ENCODE data around the gene TMEM51. TPM values are rescaled to one million over a fixed set of nuclear protein-coding genes. Genes with fewer than 3 reads are reported as not detected.
"Not testable (repeated sequence)": the region's sequence is repeated elsewhere in the genome, so short reads cannot be mapped to it uniquely, and the experiment has no call there.

TMEM51 gene
- total and polyA plus RNA-seq, 2 donors (not counting 1 experiment from before 2014, with no cell fraction given): 0.06 to 0.30 TPM

DNA sequence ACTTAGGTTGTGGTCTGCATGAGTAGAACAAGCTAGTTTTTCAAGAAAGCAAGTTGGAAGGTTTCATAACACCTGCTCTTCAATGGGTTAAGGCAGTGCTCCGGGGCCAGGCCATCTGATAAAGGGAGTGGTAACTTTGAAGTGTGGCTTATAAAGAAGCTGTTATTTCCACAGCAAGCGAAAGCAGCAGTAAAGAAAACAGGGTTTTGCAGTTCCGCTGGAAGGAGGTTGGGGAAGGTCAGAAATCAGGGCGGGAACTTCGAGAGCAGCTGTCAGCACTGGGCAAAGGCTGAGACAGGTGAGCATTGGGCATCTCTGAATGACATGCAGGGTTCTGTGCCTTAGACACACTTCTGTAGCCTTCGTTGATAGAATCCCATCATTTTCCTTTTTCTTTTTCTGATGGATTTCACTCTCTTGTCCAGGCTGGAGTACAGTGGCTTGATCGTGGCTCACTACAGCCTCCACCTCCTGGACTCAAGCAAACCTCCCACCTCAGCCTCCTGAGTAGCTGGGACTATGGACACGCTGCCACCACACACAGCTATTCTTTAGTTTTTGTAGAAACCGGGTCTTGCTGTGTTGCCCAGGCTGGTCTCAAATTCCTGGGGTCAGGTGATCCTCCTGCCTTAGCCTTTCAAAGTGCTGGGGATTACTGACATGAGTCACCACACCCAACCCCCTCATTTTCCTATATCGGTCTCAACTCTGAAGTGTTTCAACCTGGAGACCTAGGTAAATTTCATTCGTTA lies 20.5 kb downstream of the TMEM51 start:
- no peak for TF ChIP-seq EZH2 (IDR thresholded peaks at IDR 0.05; ENCODE audit: borderline replicate concordance, insufficient read depth, low read depth, low read length, poor library complexity, severe bottlenecking)
- TF ChIP-seq, protein P1, sequence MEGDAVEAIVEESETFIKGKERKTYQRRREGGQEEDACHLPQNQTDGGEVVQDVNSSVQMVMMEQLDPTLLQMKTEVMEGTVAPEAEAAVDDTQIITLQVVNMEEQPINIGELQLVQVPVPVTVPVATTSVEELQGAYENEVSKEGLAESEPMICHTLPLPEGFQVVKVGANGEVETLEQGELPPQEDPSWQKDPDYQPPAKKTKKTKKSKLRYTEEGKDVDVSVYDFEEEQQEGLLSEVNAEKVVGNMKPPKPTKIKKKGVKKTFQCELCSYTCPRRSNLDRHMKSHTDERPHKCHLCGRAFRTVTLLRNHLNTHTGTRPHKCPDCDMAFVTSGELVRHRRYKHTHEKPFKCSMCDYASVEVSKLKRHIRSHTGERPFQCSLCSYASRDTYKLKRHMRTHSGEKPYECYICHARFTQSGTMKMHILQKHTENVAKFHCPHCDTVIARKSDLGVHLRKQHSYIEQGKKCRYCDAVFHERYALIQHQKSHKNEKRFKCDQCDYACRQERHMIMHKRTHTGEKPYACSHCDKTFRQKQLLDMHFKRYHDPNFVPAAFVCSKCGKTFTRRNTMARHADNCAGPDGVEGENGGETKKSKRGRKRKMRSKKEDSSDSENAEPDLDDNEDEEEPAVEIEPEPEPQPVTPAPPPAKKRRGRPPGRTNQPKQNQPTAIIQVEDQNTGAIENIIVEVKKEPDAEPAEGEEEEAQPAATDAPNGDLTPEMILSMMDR (IDR thresholded peaks at IDR 0.05): no peak
- Histone ChIP-seq H3K4me2 (replicated peaks; ENCODE audit: low read depth, low read length, poor library complexity, severe bottlenecking) (no peak overlapping the region), H3K9me3 (ENCODE audit: control extremely low read depth in 1 of 3, control insufficient read depth in 2 of 3, insufficient read depth in 1 of 3, low read length in 2 of 3) (peaks cover 0 to 6% (median 0%) of the 10 kb centered on the region in 3 donors), H3K4me3 (ENCODE audit: control extremely low read depth in 1 of 5, extremely low read depth in 1 of 5, insufficient read depth in 1 of 5, low read depth in 2 of 5, low read length in 4 of 5) (no peak overlapping the region), H3K9ac (ENCODE audit: low read length) (no peak overlapping the region), H2AFZ (ENCODE audit: insufficient read depth, low read depth, low read length, poor library complexity, severe bottlenecking) (no peak overlapping the region), H4K20me1 (ENCODE audit: control insufficient read depth, insufficient read depth, low read length, poor library complexity, severe bottlenecking) (no peaks in the 10 kb centered on the region), H3K79me2 (ENCODE audit: control insufficient read depth, insufficient read depth, low read length) (no peaks in the 10 kb centered on the region), H3K27me3 (replicated peaks in 1 of 4; ENCODE audit: control extremely low read depth in 1 of 4, control insufficient read depth in 3 of 4, insufficient read depth in 4 of 4, low read length in 3 of 4) (peaks cover 0 to 9% (median 0%) of the 10 kb centered on the region in 4 experiments), H3K27ac (ENCODE audit: low read length in 2 of 2) (no peak overlapping the region), H3K4me1 (ENCODE audit: control insufficient read depth in 2 of 2, insufficient read depth in 2 of 2, low read length in 2 of 2) (no peaks in the 10 kb centered on the region), H3K36me3 (replicated peaks in 1 of 2; ENCODE audit: control extremely low read depth in 1 of 2, control insufficient read depth in 1 of 2, extremely low read depth in 1 of 2, insufficient read depth in 2 of 2, low read length in 1 of 2) (no peaks in the 10 kb centered on the region)
- intact Hi-C loops (cut with micrococcal nuclease): no loop called here
- no peak overlapping the region for H3K4me3 Mint-ChIP-seq
- ChIA-PET POLR2A (no interaction called here), CTCF (no interaction called here)
- ATAC-seq (ENCODE audit: low read depth) (no peak), DNase-seq (no peak)
- no peak overlapping the region for H3K27ac Mint-ChIP-seq
- WGBS (ENCODE audit: insufficient coverage): 92% methylated on average over 9 of the region's 11 CpGs
- H3K27me3 Mint-ChIP-seq: peaks cover 40% of the 10 kb centered on the region
- no peaks in the 10 kb centered on the region for H3K4me1 Mint-ChIP-seq
- H3K9me3 Mint-ChIP-seq (ENCODE audit: insufficient read depth): no peaks in the 10 kb centered on the region

DNA sequence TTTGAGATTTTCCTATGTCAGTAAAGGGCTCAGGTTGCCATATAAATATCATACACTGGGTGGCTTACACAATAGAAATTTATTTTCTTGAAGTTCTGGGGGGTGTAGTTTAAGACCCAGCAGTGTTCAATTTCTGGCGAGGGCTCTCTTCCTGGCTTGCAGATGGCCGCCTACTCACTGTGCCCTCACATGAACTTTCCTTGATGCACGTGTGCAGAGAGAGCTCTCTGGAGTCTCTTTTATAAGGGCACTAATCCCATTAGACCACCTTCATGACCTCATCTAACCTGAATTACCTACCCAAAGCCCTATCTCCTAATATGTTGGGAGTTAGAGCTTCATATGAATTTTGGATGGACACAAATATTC lies 21.1 kb downstream of the TMEM51 start:
- Mint-ChIP-seq H3K4me3 (no peak overlapping the region), H3K9me3 (ENCODE audit: insufficient read depth) (no peaks in the 10 kb centered on the region), H3K27ac (no peak overlapping the region), H3K4me1 (no peaks in the 10 kb centered on the region), H3K27me3 (peaks cover 40% of the 10 kb centered on the region)
- no peak overlapping the region for H3K27ac ChIP-seq (ENCODE audit: low read length in 2 of 2)
- no peak for DNase-seq
- no peak overlapping the region for H3K9ac ChIP-seq (ENCODE audit: low read length)
- H3K4me3 ChIP-seq (ENCODE audit: control extremely low read depth in 1 of 5, extremely low read depth in 1 of 5, insufficient read depth in 1 of 5, low read depth in 2 of 5, low read length in 4 of 5): no peak overlapping the region
- no peaks in the 10 kb centered on the region for H3K36me3 ChIP-seq (replicated peaks in 1 of 2; ENCODE audit: control extremely low read depth in 1 of 2, control insufficient read depth in 1 of 2, extremely low read depth in 1 of 2, insufficient read depth in 2 of 2, low read length in 1 of 2)
- H3K27me3 ChIP-seq (replicated peaks in 1 of 4; ENCODE audit: control extremely low read depth in 1 of 4, control insufficient read depth in 3 of 4, insufficient read depth in 4 of 4, low read length in 3 of 4): peaks cover 0 to 9% (median 0%) of the 10 kb centered on the region in 4 experiments
- intact Hi-C loops (cut with micrococcal nuclease): no loop called here
- ChIA-PET CTCF (no interaction called here), POLR2A (no interaction called here)
- no peaks in the 10 kb centered on the region for H3K79me2 ChIP-seq (ENCODE audit: control insufficient read depth, insufficient read depth, low read length)
- H2AFZ ChIP-seq (ENCODE audit: insufficient read depth, low read depth, low read length, poor library complexity, severe bottlenecking): no peak overlapping the region
- peaks cover 0 to 6% (median 0%) of the 10 kb centered on the region in 3 donors for H3K9me3 ChIP-seq (ENCODE audit: control extremely low read depth in 1 of 3, control insufficient read depth in 2 of 3, insufficient read depth in 1 of 3, low read length in 2 of 3)
- no peak for ATAC-seq (ENCODE audit: low read depth)
- no CpG with 5 or more reads among the region's 3 CpGs for WGBS (ENCODE audit: insufficient coverage)
- TF ChIP-seq EZH2 (IDR thresholded peaks at IDR 0.05; ENCODE audit: borderline replicate concordance, insufficient read depth, low read depth, low read length, poor library complexity, severe bottlenecking): no peak
- TF ChIP-seq, protein P1 (IDR thresholded peaks at IDR 0.05): no peak
- H4K20me1 ChIP-seq (ENCODE audit: control insufficient read depth, insufficient read depth, low read length, poor library complexity, severe bottlenecking): no peaks in the 10 kb centered on the region
- H3K4me1 ChIP-seq (ENCODE audit: control insufficient read depth in 2 of 2, insufficient read depth in 2 of 2, low read length in 2 of 2): no peaks in the 10 kb centered on the region
- no peak overlapping the region for H3K4me2 ChIP-seq (replicated peaks; ENCODE audit: low read depth, low read length, poor library complexity, severe bottlenecking)

DNA sequence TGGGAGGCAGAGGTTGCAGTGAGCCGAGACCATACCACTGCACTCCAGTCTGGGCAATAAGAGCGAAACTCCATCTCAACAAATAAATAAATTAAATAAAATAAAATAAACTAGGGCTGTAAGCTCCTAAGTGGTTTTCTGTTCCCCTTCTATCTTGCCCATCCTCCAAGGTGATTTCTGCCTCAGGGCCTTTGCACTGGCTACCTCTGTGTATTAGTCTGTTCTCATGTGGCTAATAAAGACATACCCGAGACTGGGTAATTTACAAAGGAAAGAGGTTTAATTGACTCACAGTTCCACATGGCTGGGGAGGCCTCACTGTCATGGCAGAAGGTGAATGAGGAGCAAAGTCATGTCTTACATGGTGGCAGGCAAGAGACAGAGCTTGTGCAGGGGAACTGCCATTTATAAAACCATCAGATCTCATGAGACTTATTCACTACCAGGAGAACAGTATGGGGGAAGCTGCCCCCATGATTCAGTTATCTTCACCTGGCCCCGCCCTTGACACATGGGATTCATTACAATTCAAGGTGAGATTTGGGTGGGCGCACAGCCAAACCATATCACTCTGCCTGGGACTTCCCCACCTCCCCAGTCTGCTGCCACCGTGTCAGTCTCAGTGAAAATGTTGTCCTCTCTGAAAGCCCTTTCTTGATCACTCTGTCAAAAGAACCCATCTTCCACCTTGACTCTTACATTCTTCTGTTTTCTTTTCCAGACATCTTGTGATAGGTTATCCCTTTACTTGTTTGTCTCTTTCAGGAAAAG lies 22.0 kb downstream of the TMEM51 start:
- H3K27me3 Mint-ChIP-seq: peaks cover 40% of the 10 kb centered on the region
- H3K9me3 ChIP-seq (ENCODE audit: control extremely low read depth in 1 of 3, control insufficient read depth in 2 of 3, insufficient read depth in 1 of 3, low read length in 2 of 3); H3K27ac ChIP-seq (ENCODE audit: low read length in 2 of 2); H3K9me3 Mint-ChIP-seq (ENCODE audit: insufficient read depth); H3K4me1 ChIP-seq (ENCODE audit: control insufficient read depth in 2 of 2, insufficient read depth in 2 of 2, low read length in 2 of 2); H3K36me3 ChIP-seq (replicated peaks in 1 of 2; ENCODE audit: control extremely low read depth in 1 of 2, control insufficient read depth in 1 of 2, extremely low read depth in 1 of 2, insufficient read depth in 2 of 2, low read length in 1 of 2); DNase-seq; H4K20me1 ChIP-seq (ENCODE audit: control insufficient read depth, insufficient read depth, low read length, poor library complexity, severe bottlenecking); H3K27me3 ChIP-seq (replicated peaks in 1 of 4; ENCODE audit: control extremely low read depth in 1 of 4, control insufficient read depth in 3 of 4, insufficient read depth in 4 of 4, low read length in 3 of 4); POLR2A ChIA-PET; H2AFZ ChIP-seq (ENCODE audit: insufficient read depth, low read depth, low read length, poor library complexity, severe bottlenecking); H3K27ac Mint-ChIP-seq; H3K9ac ChIP-seq (ENCODE audit: low read length); H3K4me3 Mint-ChIP-seq; H3K79me2 ChIP-seq (ENCODE audit: control insufficient read depth, insufficient read depth, low read length); ATAC-seq (ENCODE audit: low read depth); H3K4me1 Mint-ChIP-seq; H3K4me3 ChIP-seq (ENCODE audit: control extremely low read depth in 1 of 5, extremely low read depth in 1 of 5, insufficient read depth in 1 of 5, low read depth in 2 of 5, low read length in 4 of 5); CTCF ChIA-PET; intact Hi-C loops (cut with micrococcal nuclease); H3K4me2 ChIP-seq (replicated peaks; ENCODE audit: low read depth, low read length, poor library complexity, severe bottlenecking): not testable (repeated sequence)
- 90% methylated on average over 4 of the region's 6 CpGs for WGBS (ENCODE audit: insufficient coverage)
